T-helper 22 cell (primary cell): ENCODE measurements around the gene LAPTM5.
"Not testable (repeated sequence)": the region's sequence is repeated elsewhere in the genome, so short reads cannot be mapped to it uniquely, and the experiment has no call there.

Experiments used
- DNase-seq: peaks from one replicate; pipeline ENCODE4 v3.0.0-alpha.2; 2020; ENCODE audit warnings: low read depth

LAPTM5 gene

DNA sequence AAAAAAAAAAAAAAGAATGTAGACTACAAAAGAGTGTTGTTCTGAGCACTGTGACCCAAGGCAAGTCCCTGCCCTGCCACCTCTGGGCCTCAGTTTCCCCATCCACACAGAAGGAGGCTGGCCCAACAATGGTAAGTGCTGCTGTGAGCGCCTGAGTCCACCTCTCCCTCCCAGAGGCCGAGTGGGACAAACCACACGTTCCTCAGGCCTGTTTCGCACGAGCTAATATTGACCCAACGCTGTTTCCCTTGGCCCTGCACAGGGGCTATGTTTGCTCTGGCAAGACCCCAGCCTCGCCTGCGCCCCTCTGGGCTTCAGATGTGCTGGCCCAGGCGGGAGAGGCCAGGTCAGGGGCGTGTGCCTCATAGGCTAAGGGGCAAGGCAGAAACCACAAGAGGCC lies 12.6 kb upstream of the LAPTM5 start:
- DNase-seq: no peak

DNA sequence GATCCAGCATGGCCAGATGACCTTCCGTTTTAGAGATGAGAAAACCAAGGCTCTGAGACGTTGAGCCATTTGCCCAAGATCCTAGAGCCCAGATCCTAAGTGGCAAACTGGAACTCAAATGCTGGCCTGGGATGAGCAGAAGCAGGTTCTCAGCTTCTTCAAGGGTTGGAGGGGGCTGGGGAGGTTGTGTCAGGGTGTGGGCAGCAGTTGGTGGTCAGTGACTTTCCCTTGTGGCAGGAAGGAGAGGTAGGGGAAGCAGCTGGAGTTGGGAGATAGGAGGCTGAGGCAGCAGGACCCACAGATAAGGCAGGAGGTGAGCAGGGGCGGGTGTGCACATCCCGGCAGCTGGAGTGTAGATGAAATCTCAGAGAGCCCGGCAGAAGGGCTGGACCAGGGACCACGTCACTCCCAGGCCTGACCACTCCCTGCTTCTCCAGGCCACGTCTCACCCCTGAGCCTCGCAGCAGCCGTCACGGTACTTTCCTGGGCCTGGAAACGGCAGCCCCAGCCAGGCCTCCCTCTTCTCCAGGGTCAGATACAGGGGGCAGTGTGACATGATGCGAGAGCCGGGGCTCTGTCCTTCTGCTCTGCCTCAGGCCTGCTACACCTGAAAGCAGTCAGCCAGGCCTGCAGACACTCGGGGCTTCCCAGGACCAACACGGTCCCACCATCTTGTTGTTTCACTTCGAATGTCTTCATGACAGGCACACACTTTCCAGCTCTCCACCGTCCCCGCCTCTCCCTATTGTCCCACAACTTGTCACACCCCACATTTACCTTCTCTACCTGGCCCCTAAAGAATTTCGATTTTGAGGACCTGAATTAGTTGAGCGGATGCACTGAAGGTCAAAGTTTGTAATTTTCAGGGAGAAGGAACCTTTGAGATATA lies 11.5 kb upstream of the LAPTM5 start:
- DNase-seq: no peak

DNA sequence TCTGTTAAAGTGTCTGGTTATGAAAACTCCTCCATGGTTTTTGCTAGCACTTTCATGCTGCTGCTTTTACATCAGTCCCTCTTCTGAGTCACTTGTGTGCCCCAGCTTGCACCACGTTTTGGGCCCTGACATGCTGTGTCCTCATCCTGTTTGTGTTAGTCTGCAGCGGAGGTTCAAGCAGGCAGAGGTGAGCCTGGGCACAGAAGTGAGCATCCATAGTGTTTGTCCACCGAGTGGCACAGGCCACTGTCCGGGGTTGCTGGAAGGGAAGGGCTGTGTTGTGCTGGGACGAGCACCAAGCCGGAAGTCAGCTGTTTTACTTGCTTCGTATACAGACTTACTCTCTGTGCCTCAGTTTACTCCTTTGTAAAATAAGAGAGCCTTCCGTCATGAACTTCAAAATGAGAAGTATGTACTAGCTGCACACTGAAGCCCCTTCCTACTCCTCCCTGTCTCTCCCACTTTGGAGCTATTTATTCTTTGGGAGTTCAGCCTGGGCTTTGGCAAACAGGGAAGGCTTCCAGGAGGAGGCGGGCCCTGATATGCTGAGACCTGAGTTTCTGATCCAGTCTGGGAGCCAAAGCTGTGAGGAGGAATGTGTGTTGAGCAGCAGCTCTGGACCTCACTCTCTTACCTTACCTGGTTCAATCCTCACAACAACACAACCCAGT lies 10.7 kb upstream of the LAPTM5 start:
- no peak for DNase-seq

DNA sequence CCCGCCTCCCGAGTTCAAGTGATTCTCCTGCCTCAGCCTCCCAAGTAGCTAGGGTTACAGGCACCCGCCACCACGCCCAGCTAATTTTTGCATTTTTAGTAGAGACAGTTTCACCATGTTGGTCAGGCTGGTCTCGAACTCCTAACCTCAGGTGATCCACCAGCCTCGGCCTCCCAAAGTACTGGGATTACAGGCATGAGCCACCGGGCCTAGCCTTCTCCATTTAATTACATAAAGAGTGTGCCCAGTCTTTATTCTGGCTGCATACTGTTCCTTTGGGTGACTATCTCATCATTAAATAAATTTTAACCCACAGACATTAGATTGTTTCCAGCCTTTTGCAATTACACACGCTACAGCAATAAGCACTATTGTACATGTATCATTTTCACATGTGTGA lies 9.4 kb upstream of the LAPTM5 start:
- DNase-seq: not testable (repeated sequence)

DNA sequence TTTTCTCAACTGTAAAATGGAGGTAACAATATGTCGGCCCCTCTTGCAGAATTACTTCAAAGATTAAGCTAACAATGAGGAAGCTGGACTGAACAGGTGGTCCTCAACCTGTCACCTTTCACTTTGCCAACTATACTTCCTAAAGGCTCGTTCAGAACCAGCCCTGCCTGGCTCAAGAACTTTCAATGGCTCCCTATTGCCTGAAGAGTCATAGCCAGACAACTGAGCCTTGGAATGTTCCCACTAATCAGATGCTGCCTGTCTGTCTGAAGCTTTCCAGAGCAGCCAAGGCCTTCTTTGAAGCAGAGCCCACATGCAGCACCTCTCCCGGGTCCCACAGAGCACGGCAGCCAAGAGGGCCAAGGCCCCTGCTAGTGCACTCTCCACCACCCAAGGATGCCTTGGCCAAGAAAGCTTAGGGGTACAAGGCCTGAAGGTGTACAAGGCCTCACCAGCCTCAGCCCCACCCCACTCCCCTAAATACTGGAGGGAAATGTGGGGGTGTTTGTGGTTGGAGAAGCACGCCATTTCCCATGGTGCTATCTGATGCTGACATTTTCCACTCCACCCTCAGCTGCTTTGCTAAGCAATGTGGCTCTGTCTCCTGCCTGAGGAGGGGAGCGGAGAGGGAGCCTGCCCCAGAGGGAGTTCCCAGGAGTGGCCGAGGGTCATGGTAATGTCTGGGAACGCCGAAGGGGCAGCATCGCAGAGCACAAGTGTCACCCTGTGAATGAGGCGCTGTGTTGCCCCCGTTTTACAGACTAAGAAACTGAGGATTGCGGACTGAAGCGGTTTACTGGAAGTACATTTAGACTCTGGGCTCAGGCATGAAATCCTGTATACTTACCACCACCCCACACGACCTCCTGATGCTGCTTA lies 8.2 kb upstream of the LAPTM5 start:
- DNase-seq: no peak

DNA sequence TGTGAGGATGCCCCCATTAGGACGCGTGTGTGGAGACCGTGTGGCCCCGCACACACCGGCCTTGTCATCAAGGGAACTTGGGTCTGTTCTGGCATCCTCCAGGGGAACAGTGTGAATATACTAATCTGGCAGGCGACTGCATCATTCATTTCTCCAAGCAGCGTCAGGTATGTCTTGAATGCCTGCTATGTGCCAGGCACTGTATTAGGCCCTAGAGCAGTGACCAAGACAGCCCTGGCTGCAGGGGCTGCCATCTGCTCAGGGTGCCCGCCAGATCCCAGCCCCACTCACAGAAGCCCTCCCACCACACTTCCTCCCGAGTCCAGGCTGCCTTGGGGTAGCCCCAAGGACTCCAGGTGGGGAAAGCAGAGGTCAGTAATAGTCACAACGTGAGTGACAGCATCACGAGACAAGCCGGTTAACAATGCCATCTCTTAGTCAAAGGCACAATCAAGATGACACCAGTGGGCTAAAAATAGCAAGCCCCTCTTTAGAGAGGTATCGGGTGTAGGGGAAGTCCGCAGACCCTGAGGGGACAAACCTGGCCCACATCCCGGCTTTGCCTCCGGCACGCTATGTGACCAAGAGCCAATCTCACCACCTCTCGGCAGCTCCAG lies 7.5 kb upstream of the LAPTM5 start:
- DNase-seq: no peak

DNA sequence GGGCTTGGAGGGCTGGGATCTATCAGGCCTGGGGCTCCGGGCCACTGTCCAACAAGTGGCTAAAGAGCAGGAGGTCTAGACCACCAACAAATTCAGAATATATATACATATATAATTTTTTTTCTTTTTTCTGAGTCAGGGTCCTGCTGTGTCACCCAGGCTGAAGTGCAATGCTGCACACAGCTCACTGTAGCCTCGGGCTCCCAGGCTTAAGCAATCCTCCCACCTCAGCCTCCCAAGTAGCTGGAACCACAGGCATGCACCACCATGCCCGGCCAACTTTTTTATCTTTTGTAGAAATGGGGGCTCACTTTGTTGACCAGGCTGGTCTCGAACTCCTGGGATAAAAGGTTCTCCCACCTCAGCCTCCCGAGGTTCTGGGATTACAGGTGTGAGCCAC lies 6.8 kb upstream of the LAPTM5 start:
- no peak for DNase-seq

DNA sequence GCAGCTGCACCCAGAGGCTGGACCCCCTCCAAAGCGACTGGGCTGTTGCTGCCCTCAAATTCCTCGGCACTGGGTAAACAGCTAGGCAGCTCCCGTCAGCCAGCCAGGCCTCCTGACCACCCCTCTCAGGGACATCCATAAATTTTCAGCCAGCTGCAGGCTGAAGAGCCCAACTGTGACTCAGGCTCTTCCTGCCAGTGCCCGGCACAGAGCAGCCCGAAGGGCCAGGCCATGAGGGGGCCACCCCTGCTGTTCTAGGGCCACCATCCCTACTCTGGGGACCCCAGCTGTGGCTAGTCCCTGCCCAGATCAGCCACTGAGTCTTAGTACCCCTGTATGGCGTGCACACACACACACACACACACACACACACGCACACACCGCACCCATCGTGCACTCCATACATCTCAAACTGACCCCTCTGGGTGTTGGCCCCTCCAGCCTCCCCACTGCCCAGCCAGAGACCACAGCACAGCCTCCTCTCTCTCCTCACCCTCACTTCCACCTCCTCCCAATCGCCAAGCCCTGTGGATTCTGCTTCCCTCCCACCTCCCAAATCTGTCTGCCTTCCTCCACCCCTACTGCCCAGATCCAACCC lies 6.2 kb upstream of the LAPTM5 start:
- DNase-seq: no peak

DNA sequence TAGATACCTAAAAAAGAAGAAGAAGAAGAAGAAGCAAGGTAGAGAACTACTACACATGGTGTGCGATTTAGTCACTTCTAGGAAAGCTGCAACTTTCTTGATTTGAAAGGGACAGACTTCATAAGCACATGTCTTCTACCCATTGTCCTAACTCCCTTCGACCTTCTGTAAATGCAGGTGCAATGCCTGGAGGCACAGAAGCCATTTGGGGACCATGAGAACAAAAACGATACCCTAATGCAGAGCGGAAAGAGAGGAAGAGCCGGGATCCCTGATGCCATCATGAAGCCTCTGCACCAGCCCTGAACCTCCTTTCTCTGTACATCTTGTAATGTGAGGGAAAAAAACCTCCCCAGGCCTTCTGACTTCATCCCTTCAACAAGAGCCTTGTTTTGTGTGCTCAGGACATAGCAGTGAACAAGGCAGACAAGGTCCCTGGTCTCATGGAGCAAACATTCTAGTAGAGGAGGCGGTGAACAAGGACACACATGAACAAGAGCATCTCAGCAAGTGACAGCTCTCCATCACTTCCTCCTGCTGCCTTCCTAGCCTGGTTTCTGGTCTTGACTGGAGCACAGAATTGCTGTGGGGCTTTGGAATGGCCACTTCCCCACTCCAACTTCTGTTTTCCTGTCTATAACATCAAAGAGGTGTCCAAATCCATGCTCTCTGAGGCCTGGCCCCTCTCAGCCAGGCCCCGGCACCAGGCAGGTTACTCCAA lies 5.5 kb upstream of the LAPTM5 start:
- DNase-seq: no peak

DNA sequence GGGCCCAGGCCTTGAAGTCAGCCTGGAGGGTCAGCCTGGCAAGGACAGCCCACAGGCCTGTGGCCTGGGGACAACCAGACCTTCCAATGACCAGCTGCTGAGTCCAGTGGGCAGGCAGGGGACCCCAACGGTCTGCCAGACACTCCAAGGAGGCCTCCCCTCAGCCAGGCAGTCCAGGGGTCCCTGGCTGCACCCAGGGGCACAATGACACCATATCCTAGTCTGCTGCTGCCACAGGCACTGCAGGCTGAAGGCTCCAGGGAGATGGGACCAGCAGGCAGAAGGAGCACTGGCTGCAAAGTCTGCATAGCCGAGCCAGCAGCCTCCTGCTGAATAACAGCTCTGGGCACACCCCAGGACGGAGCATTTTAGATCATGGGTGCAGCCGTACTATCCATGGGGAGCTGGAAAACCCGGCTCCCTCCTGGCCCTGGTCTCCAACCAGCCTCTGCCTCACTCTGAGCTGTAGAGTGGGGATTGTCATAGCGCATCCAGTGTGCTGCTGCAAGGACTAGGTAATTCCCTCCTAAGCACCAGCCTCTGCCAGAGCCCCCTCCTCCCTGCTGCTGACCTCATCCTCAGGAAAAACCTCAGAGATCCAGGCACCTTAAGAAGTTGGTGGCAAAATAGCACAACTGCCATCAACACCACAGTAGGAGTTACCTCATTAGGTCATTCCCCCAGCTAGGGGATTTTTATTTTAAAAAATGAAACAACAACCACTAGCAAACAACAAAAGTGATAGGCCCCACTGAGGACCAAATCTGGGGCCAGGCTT lies 4.8 kb upstream of the LAPTM5 start:
- DNase-seq: no peak

DNA sequence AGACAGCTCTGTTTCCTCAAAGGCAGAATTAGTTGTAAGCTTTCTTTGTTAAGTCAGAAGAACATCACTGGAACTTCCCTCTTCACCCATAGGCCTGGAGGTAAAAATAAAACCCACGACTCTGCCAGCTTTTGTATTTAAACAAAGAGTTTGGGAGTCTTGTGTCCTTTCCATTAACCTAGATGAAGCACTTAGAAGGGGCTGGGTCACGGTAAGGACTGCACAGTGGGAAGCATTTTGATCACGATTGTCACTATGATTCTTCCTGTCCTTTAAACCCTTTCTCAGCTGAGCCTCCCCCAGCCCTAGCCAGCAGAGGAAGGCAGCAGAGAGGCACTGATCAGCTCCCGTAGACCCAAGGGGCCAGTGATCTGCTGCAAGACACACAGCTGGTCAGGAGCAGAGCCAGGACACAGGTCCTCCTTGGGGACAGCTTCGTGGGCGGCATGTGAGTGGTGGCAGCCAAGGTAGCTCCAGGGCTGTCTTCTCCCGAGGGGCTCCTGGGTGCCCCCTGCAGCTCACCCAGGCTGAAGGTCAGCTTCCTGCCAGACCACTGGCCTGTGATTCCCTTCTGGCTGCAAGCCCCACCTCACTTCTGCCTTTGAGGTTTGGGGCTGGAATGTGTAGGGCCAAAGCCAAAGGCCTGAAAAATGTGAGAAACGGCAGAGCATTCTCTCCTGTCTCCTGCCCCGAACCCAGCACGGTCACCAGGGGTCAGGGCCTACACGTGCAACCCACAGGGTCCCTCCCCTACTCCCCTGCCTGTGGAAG lies 4.0 kb upstream of the LAPTM5 start:
- DNase-seq: no peak

DNA sequence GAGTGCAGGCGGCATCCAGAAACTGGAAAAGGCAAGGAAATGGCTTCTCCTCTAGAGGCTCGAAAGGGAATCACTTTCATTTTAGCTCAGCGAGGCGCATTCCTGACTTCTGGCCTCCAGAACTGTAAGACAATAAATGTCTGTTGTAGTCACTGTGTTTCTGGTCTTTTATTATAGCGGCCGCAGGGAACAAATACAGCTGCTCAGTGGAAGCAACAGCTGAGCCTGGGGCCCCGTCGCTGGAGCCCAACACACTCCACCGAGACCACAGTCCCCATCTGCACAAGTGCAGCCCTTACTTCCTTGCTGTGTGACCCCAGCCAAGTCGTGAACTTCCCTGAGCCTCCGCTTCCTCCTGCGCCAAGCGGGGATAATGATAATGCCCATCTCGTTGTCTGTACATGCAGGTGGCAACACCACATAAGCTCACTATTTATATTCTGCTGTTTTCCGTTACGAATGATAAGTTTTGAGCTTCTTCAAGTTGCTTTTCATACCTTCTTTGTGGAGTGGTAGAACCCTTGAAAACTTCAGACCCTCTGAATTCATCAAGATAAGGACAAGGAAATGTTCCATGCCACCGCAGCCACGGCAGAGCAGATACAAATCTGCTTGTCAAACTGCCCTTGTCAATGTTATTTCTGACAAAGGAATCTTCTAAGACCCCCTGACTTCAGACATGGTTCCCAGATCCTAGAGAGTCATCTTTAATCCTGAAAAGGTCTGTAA lies 3.2 kb upstream of the LAPTM5 start:
- DNase-seq: no peak

DNA sequence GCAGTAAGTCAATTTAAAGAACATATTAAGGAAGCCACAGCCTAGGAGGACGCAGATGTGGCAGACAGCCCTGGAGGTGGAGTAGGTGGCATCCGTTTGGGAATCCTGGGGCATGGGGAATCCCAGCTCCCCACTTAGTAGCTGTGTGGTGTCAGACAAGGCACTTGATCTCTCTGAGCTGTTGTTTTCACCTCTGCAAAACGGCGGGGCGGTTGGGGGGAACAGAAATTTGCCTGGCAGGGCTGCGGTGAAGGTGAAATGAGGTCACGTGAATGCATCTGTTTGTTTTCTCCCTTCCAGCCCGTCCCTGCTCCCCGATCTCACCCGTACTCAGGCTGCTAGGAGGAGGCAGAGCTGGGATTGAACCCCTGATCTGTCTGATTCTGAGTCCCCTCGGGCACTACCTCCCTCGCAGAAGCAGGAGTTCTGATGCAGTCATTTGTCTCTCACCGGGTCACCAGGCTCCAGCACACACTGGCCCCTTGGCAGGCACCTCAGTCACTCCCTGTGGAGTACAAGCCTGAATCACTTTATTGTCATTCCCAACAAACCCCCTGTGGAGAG lies 2.2 kb upstream of the LAPTM5 start:
- DNase-seq: peak; percentile 64

DNA sequence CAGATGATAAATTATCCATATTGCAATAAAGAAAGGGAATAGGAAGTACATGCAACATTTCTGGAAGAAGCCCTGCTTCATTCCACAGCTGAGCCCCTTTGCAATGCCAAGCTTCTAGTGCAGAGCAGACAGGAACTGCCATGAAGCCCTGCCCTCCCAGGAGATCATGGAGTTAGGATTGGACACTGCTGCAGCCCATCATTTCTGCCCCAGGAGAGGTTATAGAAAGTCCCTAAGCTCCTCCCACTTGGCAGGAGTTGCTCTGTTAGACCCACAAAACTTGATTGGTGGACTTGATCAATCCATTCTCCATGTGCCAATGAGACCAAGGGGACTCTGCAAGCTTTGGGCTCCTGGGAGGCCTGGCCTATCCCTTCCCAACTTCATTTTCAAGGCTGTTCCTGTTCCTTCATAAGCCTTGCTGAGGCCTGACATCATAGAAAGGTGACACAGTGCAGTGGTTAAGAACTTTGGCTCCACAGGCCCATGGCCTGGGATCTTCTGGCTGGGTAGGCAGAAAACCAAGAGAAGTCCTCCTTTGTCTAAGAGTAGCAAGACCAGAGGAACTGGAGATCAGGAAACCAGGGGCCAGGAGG lies 1.3 kb upstream of the LAPTM5 start:
- no peak for DNase-seq

DNA sequence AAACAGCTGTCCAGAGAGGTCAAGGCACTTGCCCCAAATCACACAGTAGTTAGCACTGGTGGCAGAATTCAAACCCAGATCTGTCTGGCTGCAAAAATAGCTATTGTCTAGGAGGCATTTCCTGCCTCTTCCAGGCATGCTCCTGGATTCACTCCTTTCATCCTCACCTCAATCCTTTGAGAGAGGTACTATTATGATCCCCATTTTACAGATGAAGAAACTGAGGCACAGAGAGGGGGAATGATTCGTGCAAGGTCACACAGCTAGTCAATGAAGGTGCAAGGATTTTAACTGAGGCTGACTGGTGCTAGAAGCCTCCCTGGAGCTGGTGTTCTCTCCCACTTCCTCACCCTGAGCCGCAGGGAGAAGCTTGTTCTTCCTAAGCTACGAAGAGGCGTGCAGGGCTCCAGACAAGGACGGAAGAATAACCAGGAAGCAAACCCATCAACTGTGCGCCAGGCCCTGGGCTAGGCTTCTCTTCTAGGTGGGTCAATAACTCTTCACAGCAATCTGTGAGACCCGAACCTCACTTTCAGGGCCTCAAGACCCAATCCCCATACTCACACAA lies 631 bp upstream of the LAPTM5 start:
- DNase-seq: no peak

DNA sequence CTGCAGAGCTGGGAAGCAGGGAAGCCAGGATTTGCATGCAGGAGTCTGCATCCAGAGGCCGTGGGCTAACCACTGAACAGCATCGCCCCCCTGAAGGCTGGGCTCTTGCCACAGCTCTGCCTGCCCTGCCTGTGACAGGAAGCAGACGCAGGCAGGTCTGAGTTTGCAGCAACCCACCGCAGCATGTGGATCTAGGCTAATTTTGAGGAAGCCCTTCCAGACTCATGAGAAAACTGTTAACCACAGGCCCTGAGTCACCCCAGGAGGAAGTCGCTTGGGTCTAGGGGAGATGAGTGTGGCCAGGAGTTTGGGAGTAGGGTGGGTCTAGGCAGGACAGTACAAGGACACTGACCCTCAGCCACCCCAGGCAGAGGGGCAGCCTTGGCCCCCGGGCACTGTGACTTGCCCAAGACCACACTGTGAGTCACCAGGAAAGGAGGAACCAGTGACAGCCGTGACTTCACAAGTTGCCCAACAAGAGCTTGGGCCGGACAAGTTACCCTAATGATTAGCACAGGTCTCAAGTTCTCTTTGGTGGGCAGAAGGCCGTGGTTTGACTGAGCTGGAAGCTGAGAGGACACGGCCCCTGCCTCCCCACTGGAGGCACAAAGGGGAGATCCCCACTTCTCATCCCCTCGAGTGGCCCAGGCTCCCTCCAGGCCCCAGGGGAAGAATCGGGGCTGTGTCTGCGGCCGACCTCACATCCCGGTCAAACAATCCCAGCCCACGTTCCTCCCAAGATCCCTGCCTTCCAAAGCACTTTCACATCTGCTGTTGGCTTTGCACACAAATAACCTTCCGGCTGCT lies 826 bp downstream of the LAPTM5 start:
- DNase-seq: peak; percentile 82

DNA sequence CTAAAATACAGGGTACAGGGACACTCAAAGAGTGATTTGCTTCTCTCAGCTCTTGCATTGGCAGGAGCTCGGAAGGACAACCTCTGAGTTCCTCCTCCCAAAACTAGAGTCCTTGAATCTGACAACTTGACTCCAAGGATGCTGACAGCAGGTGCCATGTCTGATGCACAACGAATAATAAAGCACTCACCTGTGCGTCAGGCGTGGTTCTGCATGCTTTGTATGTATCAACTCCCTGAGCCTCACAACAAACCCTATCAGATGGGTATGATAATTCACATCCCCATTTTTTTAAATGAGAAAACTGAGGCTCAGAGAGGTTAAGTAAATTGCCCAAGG lies 1.4 kb downstream of the LAPTM5 start:
- DNase-seq: no peak
